Testis (tissue), 3 donors: ENCODE results near the gene PSTPIP1. TPM values are rescaled to one million over a fixed set of nuclear protein-coding genes. Genes with fewer than 3 reads are reported as not detected.

Experiments used
- DNase-seq: peaks from one replicate; pipeline ENCODE4 v3.0.0-alpha.2; 2019
- H3K27ac ChIP-seq, 2 donors: fragments of 200-600 bp; sonication (generic); one replicate each; pipeline ENCODE4 v1.5.1; 2019
- H3K27me3 ChIP-seq: fragments of 200-600 bp; sonication (generic); one replicate; pipeline ENCODE4 v1.5.1; 2019
- H3K36me3 ChIP-seq: fragments of 200-600 bp; sonication (generic); one replicate; pipeline ENCODE4 v1.5.1; 2017; ENCODE audit warnings: low read depth; ENCODE audit errors: missing control alignments
- H3K4me1 ChIP-seq: fragments of 200-600 bp; sonication (generic); one replicate; pipeline ENCODE4 v1.5.1; 2019
- H3K4me3 ChIP-seq, 2 donors: fragments of 200-600 bp; sonication (generic); one replicate each; pipeline ENCODE4 v1.5.1; 2017 to 2019
- H3K9me3 ChIP-seq: fragments of 200-600 bp; sonication (generic); one replicate; pipeline ENCODE4 v1.5.1; 2017
- CTCF ChIP-seq, 3 experiments: fragments of 450-650 bp in 2 of 3; fragments of 200-600 bp in 1 of 3; sonication (generic) in 1 of 3; IDR thresholded peaks; one replicate each; pipeline ENCODE4 v1.5.1; 2016 to 2019; ENCODE audit warnings: antibody characterized with exemption in 3 of 3, mild to moderate bottlenecking in 2 of 3, moderate library complexity in 1 of 3
- POLR2A ChIP-seq: fragments of 450-650 bp; IDR thresholded peaks from one replicate; pipeline ENCODE4 v1.6.1; 2017; ENCODE audit warnings: antibody characterized with exemption, mild to moderate bottlenecking, moderate library complexity
- WGBS, 2 donors: methylation state at CpG; one replicate each; pipeline ENCODE4 v1.1.5; 2018; 5-methylcytosine and 5-hydroxymethylcytosine counted together
- intact Hi-C: fragments of 100-400 bp; cut with DNase I; formaldehyde crosslinking; loops from one replicate; pipeline ENCODE4 v1.15.1; 2023; ENCODE audit warnings: low total_unique reads
- polyA plus RNA-seq: library from polyadenylated mRNA; stranded (reverse); fragments of 350-450 nt; fragmentation: Illumina TruSeq; extraction: RNeasy Lipid Tissue Mini Kit (QIAGEN cat#74804); gene quantifications from one replicate; pipeline ENCODE4 v1.2.3, GENCODE V29; 2014; ENCODE audit warnings: low read depth, low replicate concordance; ENCODE audit not compliant: insufficient read depth
- total RNA-seq, 2 donors: library from RNA; depleted of rRNA; stranded (reverse); fragments of >200 nt; gene quantifications; one replicate each; pipeline ENCODE4 v1.2.3, GENCODE V29; 2016

PSTPIP1 gene
- total and polyA plus RNA-seq, 3 donors from 2014 or later, result 5.0 to 8.6 (median 7.9) TPM

- H3K9me3 ChIP-seq, result no peaks in the 10 kb centered on the region
- H3K4me3 ChIP-seq, result no peak overlapping the region
- peaks cover 6% of the 10 kb centered on the region for H3K4me1 ChIP-seq
- TF ChIP-seq POLR2A, result no peak
- DNase-seq, result no peak
- H3K27me3 ChIP-seq, result no peaks in the 10 kb centered on the region
- intact Hi-C loops, result no loop called here
- H3K27ac ChIP-seq, result no peak overlapping the region
- H3K36me3 ChIP-seq, result no peaks in the 10 kb centered on the region
- WGBS, 2 donors, result 92 to 96% methylated on average over 9 of the region's 9 CpGs
Observed at GRCh38 chr15:76991741-76992645, 2.9 kb upstream of the PSTPIP1 start.

GRCh38 chr15:76993114-76993725 lies 1.7 kb upstream of the PSTPIP1 start:
- Histone ChIP-seq H3K9me3 (no peaks in the 10 kb centered on the region), H3K27me3 (no peaks in the 10 kb centered on the region), H3K27ac (no peak overlapping the region), H3K4me1 (peaks cover 6% of the 10 kb centered on the region), H3K36me3 (no peaks in the 10 kb centered on the region), H3K4me3 (no peak overlapping the region)
- intact Hi-C loops, result no loop called here
- no peak for DNase-seq
- no peak for TF ChIP-seq POLR2A
- TF ChIP-seq CTCF (IDR thresholded peaks at IDR 0.05), result no peak
- 96 to 97% methylated on average over 6 of the region's 6 CpGs for WGBS, 2 donors

GRCh38 chr15:76994001-76994400 lies 925 bp upstream of the PSTPIP1 start:
- H3K27me3 ChIP-seq, result no peaks in the 10 kb centered on the region
- no peak overlapping the region for H3K4me3 ChIP-seq
- peaks cover 6% of the 10 kb centered on the region for H3K4me1 ChIP-seq
- TF ChIP-seq CTCF (IDR thresholded peaks at IDR 0.05), result no peak
- TF ChIP-seq POLR2A, result no peak
- intact Hi-C loops, result no loop called here
- no peaks in the 10 kb centered on the region for H3K9me3 ChIP-seq
- no peak overlapping the region for H3K27ac ChIP-seq
- DNase-seq, result no peak
- no peaks in the 10 kb centered on the region for H3K36me3 ChIP-seq
- 89 to 98% methylated on average over 5 to 8 of the region's 8 CpGs for WGBS, 2 donors

- Histone ChIP-seq H3K4me3 (no peak overlapping the region), H3K27ac (no peak overlapping the region), H3K27me3 (no peaks in the 10 kb centered on the region), H3K36me3 (no peaks in the 10 kb centered on the region), H3K9me3 (no peaks in the 10 kb centered on the region), H3K4me1 (peaks cover 6% of the 10 kb centered on the region)
- no peak for TF ChIP-seq POLR2A
- no peak for TF ChIP-seq CTCF (IDR thresholded peaks at IDR 0.05)
- DNase-seq, result no peak
- intact Hi-C loops, result no loop called here
- WGBS, 2 donors, result 79 to 94% methylated on average over 5 to 6 of the region's 6 CpGs
Observed at GRCh38 chr15:76994496-76994895, 430 bp upstream of the PSTPIP1 start.

- no peak for DNase-seq
- no peaks in the 10 kb centered on the region for H3K27me3 ChIP-seq
- H3K36me3 ChIP-seq, result no peaks in the 10 kb centered on the region
- H3K9me3 ChIP-seq, result no peaks in the 10 kb centered on the region
- intact Hi-C loops, result no loop called here
- H3K4me3 ChIP-seq, result no peak overlapping the region
- H3K4me1 ChIP-seq, result peaks cover 6% of the 10 kb centered on the region
- 48 to 70% methylated on average over 5 to 9 of the region's 9 CpGs for WGBS, 2 donors
- H3K27ac ChIP-seq, result no peak overlapping the region
- TF ChIP-seq POLR2A (no peak), CTCF (IDR thresholded peaks at IDR 0.05) (no peak)
Observed at GRCh38 chr15:76996076-76996525, 1.2 kb downstream of the PSTPIP1 start.
